Nucleus accumbens (tissue), 56 donors: ENCODE measurements around the gene PPP1R1A.

Experiments
- DNase-seq, 56 donors: peaks; one replicate each; lab custom pipeline; 2025; lab: John Stamatoyannopoulos, UW

The PPP1R1A gene

GRCh38 chr12:54544743-54545142 is 43.7 kb downstream of the PPP1R1A start:
- DNase-seq: peak in 1 of 56 donors; percentile 9

GRCh38 chr12:54543526-54543925 is 44.9 kb downstream of the PPP1R1A start:
- no peak for DNase-seq

GRCh38 chr12:54541751-54542290 is 46.6 kb downstream of the PPP1R1A start:
- no peak for DNase-seq

GRCh38 chr12:54538136-54538700 is 50.2 kb downstream of the PPP1R1A start:
- no peak for DNase-seq

- DNase-seq: no peak
Measured at GRCh38 chr12:54535474-54535873, 53.0 kb downstream of the PPP1R1A start.

GRCh38 chr12:54529581-54529980 is 58.9 kb downstream of the PPP1R1A start:
- peak in 19 of 56 donors; percentile 2 to 50 (median 28) for DNase-seq
